ENCODE data around the gene THSD4. TPM values are rescaled to one million over a fixed set of nuclear protein-coding genes. Genes with fewer than 3 reads are reported as not detected.

Gene THSD4
- total RNA-seq, 1 experiment from 2014 or later: 65.4 TPM

DNA sequence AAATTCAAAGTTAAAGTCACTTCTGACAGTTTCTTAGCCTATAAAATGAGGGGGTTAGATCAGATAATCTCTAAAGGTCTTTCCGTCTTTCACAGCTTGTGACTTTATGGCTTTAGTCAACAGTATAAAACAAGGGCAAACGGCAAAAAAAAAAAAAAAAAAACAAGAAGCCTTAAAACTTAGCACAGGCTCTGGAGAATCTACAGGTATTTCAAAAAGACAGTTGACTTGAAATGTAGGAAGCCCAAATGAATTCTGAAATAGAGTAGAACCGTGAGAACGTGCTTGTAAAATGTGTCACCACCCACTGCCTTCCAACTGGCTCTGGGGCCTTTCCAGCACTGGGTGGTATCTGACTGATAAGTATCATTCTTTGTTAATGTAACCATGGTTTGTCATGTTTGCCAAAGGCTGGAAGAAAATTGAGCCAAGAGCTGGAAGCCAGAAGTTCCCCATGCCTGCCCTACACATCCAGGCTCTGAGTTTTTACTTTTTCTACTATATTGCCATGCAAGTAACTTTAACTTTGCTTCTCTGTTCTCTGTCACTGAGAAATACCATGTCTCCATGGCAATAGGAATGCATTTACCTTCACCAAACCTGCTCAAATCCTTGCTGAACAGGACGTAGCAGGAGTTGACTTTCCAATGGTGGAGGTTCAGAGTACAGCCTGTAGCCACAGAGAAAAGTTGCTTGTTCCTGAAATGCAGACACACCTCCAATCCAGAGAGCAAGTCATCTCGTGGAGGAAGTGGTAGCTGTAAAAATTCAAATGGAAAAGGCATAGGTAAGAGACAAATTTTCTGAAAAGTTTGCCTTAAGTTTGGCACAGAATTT lies 35.8 kb upstream of the THSD4 start:
- H3K4me1 ChIP-seq (ENCODE audit: control insufficient read depth, insufficient read depth, low read length): peaks cover 24% of the 10 kb centered on the region
- peaks cover 4% of the 10 kb centered on the region; the same call in 1 of the 2 replicates for H3K9me3 ChIP-seq (ENCODE audit: control insufficient read depth, insufficient read depth, low read depth, low read length)
- no peak for DNase-seq (ENCODE audit: low read depth, low spot score)
- intact Hi-C loops (cut with micrococcal nuclease; ENCODE audit: unreplicated experiment) (no loop called here), in situ Hi-C loops (cut with HindIII; ENCODE audit: low pct_unique_long_range_greater_than_20kb, low sequenced_read_pairs) (no loop called here)
- BruUV-seq (replicated peaks): no TSS peak
- CTCF ChIA-PET: interaction anchor here (0.6 kb wide), 1 partner anchor 192 kb away, joined by 5 read pairs; no protein-coding TSS in a partner anchor
- H3K4me3 ChIP-seq (ENCODE audit: low read depth in 2 of 2, low read length in 2 of 2): no peak overlapping the region
- H3K27ac ChIP-seq (ENCODE audit: low read length): peak overlapping the region; percentile 86
- H3K27me3 ChIP-seq (ENCODE audit: control insufficient read depth, insufficient read depth, low read length): no peaks in the 10 kb centered on the region
- POLR2A ChIA-PET: interaction anchor here (0.6 kb wide), 1 partner anchor 330 kb away, joined by 7 read pairs; no protein-coding TSS in a partner anchor
- no peaks in the 10 kb centered on the region for H3K36me3 ChIP-seq (ENCODE audit: control insufficient read depth, insufficient read depth, low read length)
- ATAC-seq: peak; percentile 85
- TF ChIP-seq POLR2AphosphoS5 (IDR thresholded peaks at IDR 0.05; ENCODE audit: low read depth, low read length) (peak; percentile 43; the same call in 1 of the 2 replicates), TCF7L2 (IDR thresholded peaks at IDR 0.05; ENCODE audit: low read depth, low read length) (peak; percentile 98)
- TF ChIP-seq, protein P1, sequence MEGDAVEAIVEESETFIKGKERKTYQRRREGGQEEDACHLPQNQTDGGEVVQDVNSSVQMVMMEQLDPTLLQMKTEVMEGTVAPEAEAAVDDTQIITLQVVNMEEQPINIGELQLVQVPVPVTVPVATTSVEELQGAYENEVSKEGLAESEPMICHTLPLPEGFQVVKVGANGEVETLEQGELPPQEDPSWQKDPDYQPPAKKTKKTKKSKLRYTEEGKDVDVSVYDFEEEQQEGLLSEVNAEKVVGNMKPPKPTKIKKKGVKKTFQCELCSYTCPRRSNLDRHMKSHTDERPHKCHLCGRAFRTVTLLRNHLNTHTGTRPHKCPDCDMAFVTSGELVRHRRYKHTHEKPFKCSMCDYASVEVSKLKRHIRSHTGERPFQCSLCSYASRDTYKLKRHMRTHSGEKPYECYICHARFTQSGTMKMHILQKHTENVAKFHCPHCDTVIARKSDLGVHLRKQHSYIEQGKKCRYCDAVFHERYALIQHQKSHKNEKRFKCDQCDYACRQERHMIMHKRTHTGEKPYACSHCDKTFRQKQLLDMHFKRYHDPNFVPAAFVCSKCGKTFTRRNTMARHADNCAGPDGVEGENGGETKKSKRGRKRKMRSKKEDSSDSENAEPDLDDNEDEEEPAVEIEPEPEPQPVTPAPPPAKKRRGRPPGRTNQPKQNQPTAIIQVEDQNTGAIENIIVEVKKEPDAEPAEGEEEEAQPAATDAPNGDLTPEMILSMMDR (IDR thresholded peaks at IDR 0.05): no peak

DNA sequence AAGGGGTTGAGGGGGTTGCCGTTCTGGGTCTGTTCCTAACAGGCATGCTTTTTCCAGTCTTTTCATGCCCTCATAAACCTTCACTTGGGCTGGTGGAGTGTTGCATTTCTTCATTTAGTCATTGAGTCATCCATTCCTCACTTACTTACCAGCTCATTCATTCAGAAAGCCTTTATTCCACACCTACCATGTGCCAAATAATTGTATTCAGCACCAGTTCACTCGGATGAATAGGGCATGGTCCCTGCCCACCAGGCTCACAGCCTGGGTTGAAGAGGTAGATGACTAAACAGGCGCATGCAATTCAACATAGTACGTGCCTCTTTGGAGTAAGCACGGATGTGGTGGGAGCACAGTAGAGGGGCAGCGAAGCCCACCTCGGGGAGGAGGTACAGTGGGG lies 35.1 kb upstream of the THSD4 start:
- Histone ChIP-seq H3K27me3 (ENCODE audit: control insufficient read depth, insufficient read depth, low read length) (no peaks in the 10 kb centered on the region), H3K4me3 (ENCODE audit: low read depth in 2 of 2, low read length in 2 of 2) (no peak overlapping the region), H3K36me3 (ENCODE audit: control insufficient read depth, insufficient read depth, low read length) (no peaks in the 10 kb centered on the region), H3K27ac (ENCODE audit: low read length) (peak overlapping the region; percentile 86), H3K4me1 (ENCODE audit: control insufficient read depth, insufficient read depth, low read length) (peaks cover 24% of the 10 kb centered on the region), H3K9me3 (ENCODE audit: control insufficient read depth, insufficient read depth, low read depth, low read length) (no peaks in the 10 kb centered on the region)
- no TSS peak for BruUV-seq (replicated peaks)
- ATAC-seq: no peak
- no peak for TF ChIP-seq POLR2AphosphoS5 (IDR thresholded peaks at IDR 0.05; ENCODE audit: low read depth, low read length)
- no peak for TF ChIP-seq SIN3A (IDR thresholded peaks at IDR 0.05; ENCODE audit: borderline replicate concordance, insufficient read depth, low read depth, low read length)
- no peak for DNase-seq (ENCODE audit: low read depth, low spot score)
- POLR2A ChIA-PET: no interaction called here
- in situ Hi-C loops (cut with HindIII; ENCODE audit: low pct_unique_long_range_greater_than_20kb, low sequenced_read_pairs) (no loop called here), intact Hi-C loops (cut with micrococcal nuclease; ENCODE audit: unreplicated experiment) (no loop called here)
- CTCF ChIA-PET: no interaction called here

- POLR2A ChIA-PET: no interaction called here
- no peaks in the 10 kb centered on the region for H3K9me3 ChIP-seq (ENCODE audit: control insufficient read depth, insufficient read depth, low read depth, low read length)
These were observed 34.6 kb upstream of the THSD4 start for GRCh38 chr15:71080705-71081104.

More at GRCh38 chr15:71080705-71081104, 34.6 kb upstream of the THSD4 start:
- CTCF ChIA-PET: no interaction called here
- DNase-seq (ENCODE audit: low read depth, low spot score) (no peak), ATAC-seq (no peak)
- H3K4me3 ChIP-seq (ENCODE audit: low read depth in 2 of 2, low read length in 2 of 2): no peak overlapping the region
- BruUV-seq (replicated peaks): no TSS peak
- H3K27ac ChIP-seq (ENCODE audit: low read length): peak overlapping the region; percentile 86
- H3K4me1 ChIP-seq (ENCODE audit: control insufficient read depth, insufficient read depth, low read length): peaks cover 24% of the 10 kb centered on the region
- no peaks in the 10 kb centered on the region for H3K36me3 ChIP-seq (ENCODE audit: control insufficient read depth, insufficient read depth, low read length)
- in situ Hi-C loops (cut with HindIII; ENCODE audit: low pct_unique_long_range_greater_than_20kb, low sequenced_read_pairs): no loop called here
- TF ChIP-seq, protein P1 (IDR thresholded peaks at IDR 0.05): no peak
- no peak for TF ChIP-seq TCF7L2 (IDR thresholded peaks at IDR 0.05; ENCODE audit: low read depth, low read length)
- TF ChIP-seq SIN3A (IDR thresholded peaks at IDR 0.05; ENCODE audit: borderline replicate concordance, insufficient read depth, low read depth, low read length): no peak
- TF ChIP-seq, protein P2, sequence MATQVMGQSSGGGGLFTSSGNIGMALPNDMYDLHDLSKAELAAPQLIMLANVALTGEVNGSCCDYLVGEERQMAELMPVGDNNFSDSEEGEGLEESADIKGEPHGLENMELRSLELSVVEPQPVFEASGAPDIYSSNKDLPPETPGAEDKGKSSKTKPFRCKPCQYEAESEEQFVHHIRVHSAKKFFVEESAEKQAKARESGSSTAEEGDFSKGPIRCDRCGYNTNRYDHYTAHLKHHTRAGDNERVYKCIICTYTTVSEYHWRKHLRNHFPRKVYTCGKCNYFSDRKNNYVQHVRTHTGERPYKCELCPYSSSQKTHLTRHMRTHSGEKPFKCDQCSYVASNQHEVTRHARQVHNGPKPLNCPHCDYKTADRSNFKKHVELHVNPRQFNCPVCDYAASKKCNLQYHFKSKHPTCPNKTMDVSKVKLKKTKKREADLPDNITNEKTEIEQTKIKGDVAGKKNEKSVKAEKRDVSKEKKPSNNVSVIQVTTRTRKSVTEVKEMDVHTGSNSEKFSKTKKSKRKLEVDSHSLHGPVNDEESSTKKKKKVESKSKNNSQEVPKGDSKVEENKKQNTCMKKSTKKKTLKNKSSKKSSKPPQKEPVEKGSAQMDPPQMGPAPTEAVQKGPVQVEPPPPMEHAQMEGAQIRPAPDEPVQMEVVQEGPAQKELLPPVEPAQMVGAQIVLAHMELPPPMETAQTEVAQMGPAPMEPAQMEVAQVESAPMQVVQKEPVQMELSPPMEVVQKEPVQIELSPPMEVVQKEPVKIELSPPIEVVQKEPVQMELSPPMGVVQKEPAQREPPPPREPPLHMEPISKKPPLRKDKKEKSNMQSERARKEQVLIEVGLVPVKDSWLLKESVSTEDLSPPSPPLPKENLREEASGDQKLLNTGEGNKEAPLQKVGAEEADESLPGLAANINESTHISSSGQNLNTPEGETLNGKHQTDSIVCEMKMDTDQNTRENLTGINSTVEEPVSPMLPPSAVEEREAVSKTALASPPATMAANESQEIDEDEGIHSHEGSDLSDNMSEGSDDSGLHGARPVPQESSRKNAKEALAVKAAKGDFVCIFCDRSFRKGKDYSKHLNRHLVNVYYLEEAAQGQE (IDR thresholded peaks at IDR 0.05; ENCODE audit: insufficient read depth in 1 of 2, low read depth in 2 of 2, low read length in 1 of 2): no peak
- TF ChIP-seq POLR2AphosphoS5 (IDR thresholded peaks at IDR 0.05; ENCODE audit: low read depth, low read length): no peak
- no peaks in the 10 kb centered on the region for H3K27me3 ChIP-seq (ENCODE audit: control insufficient read depth, insufficient read depth, low read length)
- intact Hi-C loops (cut with micrococcal nuclease; ENCODE audit: unreplicated experiment): no loop called here
